Endometrial microvascular endothelial cells (primary cell): ENCODE data around the gene DCTN3. TPM values are rescaled to one million over a fixed set of nuclear protein-coding genes. Genes with fewer than 3 reads are reported as not detected.

ENCODE experiments used
- in situ Hi-C: cut with HindIII; loops from 2 replicates; pipeline ENCODE4 v1.10.0; 2017; ENCODE audit warnings: low sequenced_read_pairs, low pct_unique_long_range_greater_than_20kb; ENCODE audit errors: inconsistent ontology term
- total RNA-seq: library from RNA; depleted of rRNA; stranded (reverse); fragments of >200 nt; gene quantifications from one replicate; pipeline ENCODE4 v1.2.3, GENCODE V29; 2015; ENCODE audit errors: inconsistent ontology term

Gene DCTN3
- total RNA-seq, 1 donor from 2014 or later = 101 TPM

DNA sequence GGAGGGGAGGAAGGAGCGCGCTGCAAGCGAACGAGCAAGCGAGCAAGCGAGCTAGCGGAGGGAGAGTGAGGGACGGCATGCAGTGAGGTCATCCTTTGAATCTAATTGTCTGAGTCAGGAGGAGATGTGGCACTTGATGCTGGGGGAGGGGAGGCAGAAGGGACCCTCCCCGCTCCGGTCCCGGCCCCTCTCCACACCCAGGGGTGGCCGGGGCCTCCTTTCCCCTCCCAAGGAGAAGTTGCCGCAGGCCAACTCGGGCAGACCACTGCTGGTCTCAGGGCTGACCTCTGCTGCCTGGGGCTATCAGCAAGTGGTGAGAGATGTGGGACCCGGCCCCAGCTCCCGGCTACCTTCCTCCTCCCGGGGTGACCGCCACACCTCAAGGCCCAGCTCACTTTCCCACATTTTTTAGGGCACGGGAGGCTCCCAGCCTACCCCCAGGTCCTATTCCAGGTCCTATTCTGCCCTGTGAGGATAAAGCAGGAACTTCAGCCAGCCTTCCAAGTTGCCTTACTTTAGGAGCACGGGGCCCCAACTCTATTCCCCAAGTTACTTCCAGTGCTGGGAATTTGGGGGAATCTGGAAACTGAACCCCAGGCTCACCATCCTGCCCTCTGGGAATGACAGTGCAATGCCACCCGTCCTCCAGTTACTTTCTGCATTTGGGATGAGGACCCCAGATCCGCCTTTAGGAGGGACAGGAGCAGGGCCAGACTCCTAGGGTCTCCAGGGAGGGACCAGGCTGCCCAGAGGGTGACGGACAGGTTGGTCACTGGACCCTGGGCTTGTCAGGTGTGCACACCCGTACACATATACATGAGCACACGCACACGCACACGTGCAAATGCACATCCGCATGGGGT, 41.8 kb downstream of the DCTN3 start:
- in situ Hi-C loops = no loop called here

DNA sequence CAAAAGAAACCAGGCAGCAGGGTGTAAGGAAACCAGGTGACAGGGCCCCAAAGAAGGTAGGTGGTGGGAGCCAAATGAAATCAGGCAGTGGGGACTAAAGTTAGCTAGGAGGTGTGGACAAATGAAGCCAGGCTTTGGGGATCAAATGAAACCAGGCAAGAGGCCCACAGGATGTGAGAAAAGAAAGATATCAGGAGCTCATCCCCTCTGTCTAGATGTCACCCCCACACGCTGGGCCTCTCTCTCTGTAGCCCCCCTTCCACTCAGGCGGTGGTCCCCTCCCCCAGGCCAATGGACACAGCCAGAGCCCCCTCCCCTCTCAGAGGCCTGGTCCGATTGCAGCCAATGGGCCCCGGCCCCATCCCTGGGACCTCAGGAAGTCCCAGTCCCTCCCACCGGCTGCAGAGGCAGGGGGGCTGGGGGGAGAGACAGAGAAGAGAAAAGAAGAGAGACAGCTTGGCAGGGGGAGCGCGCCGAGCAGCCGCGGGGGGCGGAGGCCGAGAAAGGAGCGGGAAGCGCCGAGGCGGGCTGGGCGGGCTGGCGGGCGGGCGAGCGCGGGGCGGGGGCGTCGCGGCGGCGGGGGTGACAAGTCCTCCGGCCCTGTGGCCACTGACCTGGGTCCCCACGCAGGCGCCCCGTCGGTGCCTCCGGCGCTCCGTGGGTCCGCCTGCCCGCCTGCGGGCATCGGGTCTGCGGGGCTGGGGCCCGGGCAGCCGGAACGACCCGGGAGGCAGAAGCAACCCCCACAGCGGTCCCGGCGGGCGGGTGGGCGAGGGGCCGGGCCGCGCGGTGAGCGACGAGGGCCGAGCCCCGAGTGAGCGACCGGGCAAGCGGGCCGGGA, 42.7 kb downstream of the DCTN3 start:
- in situ Hi-C loops = no loop called here

- in situ Hi-C loops = no loop called here
Measured at GRCh38 chr9:34576597-34577399, 43.5 kb downstream of the DCTN3 start.

DNA sequence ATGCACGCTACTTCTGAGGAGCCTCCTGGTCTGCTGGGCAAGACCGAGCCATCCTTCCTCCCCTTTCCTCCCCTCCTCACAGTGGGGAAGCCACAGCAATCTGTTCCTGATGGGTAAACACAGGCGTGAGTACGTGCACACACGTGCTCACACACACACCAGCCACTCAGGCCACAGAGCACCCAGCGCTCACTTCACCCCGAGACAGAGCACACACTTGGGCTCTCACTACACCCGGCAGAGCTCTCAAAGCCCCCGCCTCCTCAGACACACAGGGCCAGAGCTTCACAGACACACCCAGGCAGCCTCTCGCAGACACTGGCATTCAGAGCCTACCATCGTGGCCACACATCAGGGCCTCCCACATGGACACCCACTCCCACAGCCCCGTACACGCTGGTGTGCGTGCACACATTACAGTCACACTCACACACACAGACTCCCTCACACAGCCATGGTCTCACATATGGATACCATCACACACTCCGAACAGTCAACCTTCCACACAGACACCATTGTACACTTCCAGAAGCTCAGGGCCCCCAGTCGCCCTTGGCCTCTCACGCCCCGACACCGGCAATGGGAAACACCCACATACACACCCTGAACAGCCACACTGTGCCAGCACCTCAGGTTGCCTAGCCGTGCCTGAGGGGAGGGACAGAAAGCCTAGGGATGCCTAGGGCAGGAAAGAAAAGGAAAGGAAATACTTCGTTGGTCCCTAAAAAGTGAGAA, 44.3 kb downstream of the DCTN3 start:
- in situ Hi-C loops = no loop called here

DNA sequence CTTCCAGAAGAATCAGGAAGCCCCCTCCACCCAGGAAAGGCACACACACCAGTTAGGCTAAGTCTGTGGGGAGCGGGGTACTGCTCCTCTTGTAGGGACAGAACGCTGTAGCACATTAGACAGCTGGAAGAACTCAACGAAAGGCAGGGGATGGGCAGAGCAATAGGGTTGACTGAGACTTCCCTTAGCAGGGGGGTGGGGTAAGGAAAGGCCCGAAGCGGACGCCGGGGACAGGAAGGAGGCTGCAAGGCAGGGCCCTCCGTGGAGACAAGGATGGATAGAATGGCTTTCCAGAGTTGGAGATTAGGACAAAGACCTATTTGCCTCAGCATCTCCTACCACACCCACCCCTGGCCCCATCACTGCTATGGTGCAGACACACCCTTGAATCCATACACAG, 45.1 kb downstream of the DCTN3 start:
- in situ Hi-C loops = no loop called here

GRCh38 chr9:34574571-34574970, 45.7 kb downstream of the DCTN3 start:
- in situ Hi-C loops = no loop called here

DNA sequence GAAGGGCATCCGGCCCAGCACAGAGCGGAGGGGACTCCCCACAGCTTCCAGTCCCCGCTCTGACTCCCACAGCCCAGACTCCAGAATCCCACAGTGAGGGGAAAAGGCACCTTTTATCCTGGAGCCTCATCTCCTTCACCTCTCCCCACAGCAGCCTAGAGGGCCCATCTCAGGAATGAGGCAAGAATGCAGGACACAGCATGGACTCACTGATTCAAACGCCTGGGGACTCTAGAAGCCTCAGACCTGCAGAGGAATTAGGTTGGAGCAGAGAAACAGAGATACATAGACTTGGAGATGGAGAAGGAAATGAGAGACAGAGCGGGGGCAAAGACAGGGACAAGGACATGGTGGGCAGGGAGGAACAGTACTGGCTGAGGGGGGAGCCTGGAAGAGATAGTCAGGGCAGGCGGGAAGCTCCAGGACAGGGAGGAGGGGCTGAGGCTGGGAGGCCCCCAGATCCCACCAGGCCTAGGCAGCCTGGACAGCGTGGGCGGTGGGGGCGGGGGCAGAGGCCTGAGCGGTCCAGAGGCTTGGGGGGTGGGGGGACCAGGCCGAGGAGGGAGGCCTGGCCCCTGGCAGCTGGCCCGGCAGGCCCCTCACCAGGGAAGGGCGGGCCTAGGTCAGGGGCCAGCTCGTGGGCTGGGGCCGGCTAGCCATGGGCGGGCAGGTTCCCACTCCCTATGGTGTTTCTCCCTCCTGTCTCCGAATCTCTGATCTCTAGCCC, 46.5 kb downstream of the DCTN3 start:
- in situ Hi-C loops = no loop called here

GRCh38 chr9:34572628-34573027, 47.7 kb downstream of the DCTN3 start:
- in situ Hi-C loops = no loop called here

- in situ Hi-C loops = no loop called here
Measured at GRCh38 chr9:34572092-34572491, 48.2 kb downstream of the DCTN3 start.

GRCh38 chr9:34571481-34571810, 48.8 kb downstream of the DCTN3 start:
- in situ Hi-C loops = no loop called here

DNA sequence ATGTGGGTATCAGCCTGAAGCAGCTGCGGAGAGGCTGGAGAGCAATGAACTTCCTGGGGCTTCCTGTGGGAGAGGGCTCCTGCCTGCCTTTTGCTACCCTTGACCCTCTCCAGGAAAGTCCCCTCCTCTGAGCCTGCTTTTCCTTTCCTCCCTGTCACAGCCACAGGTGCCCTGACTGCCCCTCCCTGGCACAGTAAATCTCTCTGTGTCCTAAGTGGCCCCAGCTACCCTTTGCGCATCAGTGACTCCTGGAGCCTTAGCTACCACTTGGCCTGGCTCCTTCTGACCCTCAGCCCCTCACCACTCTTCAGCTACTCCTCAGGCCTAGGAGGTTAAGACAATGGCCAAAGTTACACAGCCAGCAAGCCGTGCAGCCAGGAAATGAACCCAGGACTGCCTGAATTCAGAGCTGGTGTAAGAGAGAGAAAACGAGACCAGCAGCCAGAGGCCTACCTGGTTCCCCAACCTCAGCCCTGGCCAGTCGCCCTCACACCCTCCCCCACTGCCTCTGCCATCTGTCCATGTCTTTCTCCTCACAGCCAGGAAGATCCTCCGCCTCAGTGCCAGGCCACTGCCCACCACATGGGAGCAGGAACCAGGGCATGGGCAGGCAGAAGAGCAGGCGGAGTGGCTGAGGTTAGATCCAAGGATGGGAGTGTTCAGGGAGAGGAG, 49.4 kb downstream of the DCTN3 start:
- in situ Hi-C loops = no loop called here

DNA sequence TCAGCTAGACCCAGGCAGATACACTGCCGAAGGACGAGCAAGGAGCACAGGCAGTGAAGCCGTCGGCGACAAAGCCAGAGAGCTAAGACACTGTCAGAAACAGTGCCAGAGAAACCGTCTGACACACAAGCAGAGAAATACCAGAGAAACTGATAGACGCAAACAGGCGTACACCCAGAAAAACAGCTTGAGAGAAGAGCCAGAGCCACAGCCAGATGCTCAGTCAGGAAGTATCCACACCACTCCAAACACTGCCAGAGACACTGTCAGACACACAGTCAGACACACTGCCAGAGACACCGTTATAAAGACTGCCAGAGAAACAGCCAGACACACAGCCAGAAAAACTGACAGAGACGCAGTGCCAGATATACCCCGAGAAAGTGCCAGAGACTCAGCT, 49.9 kb downstream of the DCTN3 start:
- in situ Hi-C loops = no loop called here

DNA sequence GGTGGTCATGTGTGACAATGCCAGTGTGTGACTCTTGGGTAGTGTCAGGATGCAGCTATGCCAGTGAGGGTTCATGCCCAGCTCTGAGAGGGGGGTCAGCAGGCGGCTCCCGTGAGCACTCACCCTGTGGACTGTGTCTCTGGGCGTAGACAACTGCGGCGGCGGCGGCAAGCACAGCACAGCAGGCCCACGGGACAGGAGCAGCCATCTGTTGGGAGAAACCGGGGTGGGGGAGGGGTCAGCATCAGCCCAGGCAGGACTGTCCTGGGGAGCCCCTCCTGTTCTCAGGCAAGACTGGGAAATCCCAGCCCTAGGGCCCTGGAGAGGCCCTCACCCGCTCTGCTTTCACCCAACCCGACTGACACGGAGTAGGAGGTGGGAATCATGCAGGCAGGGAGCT, 51.5 kb downstream of the DCTN3 start:
- in situ Hi-C loops = no loop called here

- in situ Hi-C loops = no loop called here
Measured at GRCh38 chr9:34568133-34568532, 52.2 kb downstream of the DCTN3 start.

DNA sequence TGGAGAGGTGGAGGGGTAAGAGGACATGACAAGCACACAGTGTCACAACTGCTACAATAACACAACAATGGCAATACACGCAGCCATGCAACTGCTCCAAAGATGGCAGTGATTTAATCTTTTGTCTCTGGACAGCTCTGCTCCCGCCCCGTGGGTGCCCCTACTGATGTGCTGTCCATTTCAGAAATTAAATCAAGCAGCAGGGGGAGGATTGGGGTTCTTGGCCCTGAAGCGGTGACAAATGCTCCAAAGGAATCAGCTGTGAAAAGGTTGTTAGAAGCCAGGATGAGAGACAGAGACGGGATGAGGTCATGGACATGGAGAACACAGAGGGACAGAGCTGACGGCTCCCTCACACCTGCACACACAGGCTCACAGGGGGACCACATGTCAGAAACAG, 53.3 kb downstream of the DCTN3 start:
- in situ Hi-C loops = no loop called here

DNA sequence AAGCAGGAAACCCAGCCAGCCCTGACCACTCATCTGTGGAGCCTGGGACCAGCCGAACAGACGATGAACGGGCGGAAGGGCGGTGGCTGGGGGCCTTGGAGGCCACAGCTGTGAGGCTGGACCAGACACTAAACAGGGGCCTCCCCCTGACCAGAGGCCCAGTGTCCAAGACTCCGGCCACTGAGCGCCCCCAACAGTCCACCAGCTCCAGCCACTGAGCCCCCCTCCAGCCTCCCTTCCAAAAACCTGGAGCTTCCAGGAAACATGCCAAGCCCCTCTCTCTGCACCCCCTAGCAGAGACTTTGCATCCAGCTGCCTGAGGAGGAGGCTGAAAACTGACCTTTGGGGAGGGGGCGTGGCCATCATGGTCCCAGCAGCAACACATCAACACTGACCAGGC, 54.0 kb downstream of the DCTN3 start:
- in situ Hi-C loops = no loop called here

DNA sequence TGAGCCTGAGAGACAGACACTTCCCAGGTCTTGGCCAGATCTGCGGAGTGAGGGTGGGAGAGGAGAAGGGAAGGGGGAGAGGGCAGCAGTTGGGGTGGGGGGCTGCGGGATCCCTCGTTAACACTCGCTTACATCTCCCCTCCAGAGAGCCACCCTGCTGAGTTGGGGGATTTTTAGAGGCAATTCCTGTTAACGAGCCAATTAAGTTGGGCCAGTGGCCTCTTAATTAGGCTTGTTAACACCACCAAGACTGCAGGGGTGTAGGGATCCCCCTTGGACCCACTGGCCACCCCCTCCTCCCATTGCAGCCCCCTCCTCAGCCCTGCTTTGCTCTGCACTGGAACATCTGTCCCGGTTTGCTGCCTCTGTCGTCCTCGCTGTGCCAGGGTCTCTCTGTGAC, 54.4 kb downstream of the DCTN3 start:
- in situ Hi-C loops = no loop called here

DNA sequence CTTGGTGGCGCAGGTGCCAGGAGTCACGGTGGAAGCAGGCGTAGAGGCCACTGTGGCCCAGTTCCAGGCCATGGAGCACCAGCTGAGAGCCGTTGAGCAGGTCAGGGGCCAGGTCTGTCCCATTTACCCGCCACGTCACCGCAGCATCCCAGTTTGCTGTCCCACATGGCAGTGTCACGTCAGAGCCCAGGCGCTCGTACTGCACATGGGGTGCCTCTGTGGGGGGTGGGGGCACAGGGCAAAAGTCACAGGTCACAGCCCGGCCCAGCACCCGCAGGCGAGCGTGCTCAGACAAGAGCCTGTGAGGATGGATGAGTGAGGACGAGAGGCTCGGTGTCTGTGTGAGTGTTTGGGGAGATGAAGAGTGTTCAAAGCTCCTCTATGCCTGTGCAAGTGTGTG, 55.7 kb downstream of the DCTN3 start:
- in situ Hi-C loops = no loop called here
